ENCODE data around the gene LIPI.
"Not testable (repeated sequence)": the region's sequence is repeated elsewhere in the genome, so short reads cannot be mapped to it uniquely, and the experiment has no call there.

GRCh38 chr21:14104564-14104963 is 106.2 kb downstream of the LIPI start:
- not testable (repeated sequence) for TF ChIP-seq CTCF (IDR thresholded peaks at IDR 0.05; ENCODE audit: borderline replicate concordance, extremely low read depth, low read length, poor library complexity, severe bottlenecking); EZH2 (IDR thresholded peaks at IDR 0.05; ENCODE audit: borderline replicate concordance, low read depth, low read length, severe bottlenecking)

Data from DND-41 (cell line).